GM19099 (cell line): Measurements from ENCODE around the gene FAM163B.

ENCODE experiments used
- POLR2A ChIP-seq: IDR thresholded peaks from 3 replicates; pipeline ENCODE4 v1.6.1; 2011; ENCODE audit warnings: low read depth; ENCODE audit not compliant: insufficient read length; ENCODE audit errors: extremely low read depth

The FAM163B gene

GRCh38 chr9:133612051-133612450 lies 2.9 kb upstream of the FAM163B start:
- TF ChIP-seq POLR2A = no peak

- no peak for TF ChIP-seq POLR2A
These were observed 1.7 kb upstream of the FAM163B start for GRCh38 chr9:133610845-133611244.

GRCh38 chr9:133608889-133609288 lies 300 bp downstream of the FAM163B start:
- TF ChIP-seq POLR2A = no peak

GRCh38 chr9:133608382-133608781 lies 807 bp downstream of the FAM163B start:
- TF ChIP-seq POLR2A = no peak

- TF ChIP-seq POLR2A = no peak
These were observed 1.2 kb downstream of the FAM163B start for GRCh38 chr9:133607976-133608375.

GRCh38 chr9:133607381-133607780 lies 1.8 kb downstream of the FAM163B start:
- TF ChIP-seq POLR2A = no peak

- no peak for TF ChIP-seq POLR2A
These were observed 2.5 kb downstream of the FAM163B start for GRCh38 chr9:133606708-133607025.

- no peak for TF ChIP-seq POLR2A
These were observed 3.1 kb downstream of the FAM163B start for GRCh38 chr9:133605856-133606707.

GRCh38 chr9:133605446-133605845 lies 3.7 kb downstream of the FAM163B start:
- TF ChIP-seq POLR2A = no peak

GRCh38 chr9:133604856-133605255 lies 4.3 kb downstream of the FAM163B start:
- TF ChIP-seq POLR2A = no peak

GRCh38 chr9:133604214-133604613 lies 5.0 kb downstream of the FAM163B start:
- TF ChIP-seq POLR2A = no peak

- TF ChIP-seq POLR2A = no peak
These were observed 5.9 kb downstream of the FAM163B start for GRCh38 chr9:133603135-133603927.

GRCh38 chr9:133602277-133602676 lies 6.9 kb downstream of the FAM163B start:
- no peak for TF ChIP-seq POLR2A

GRCh38 chr9:133601746-133602145 lies 7.4 kb downstream of the FAM163B start:
- no peak for TF ChIP-seq POLR2A

- TF ChIP-seq POLR2A = no peak
These were observed 8.4 kb downstream of the FAM163B start for GRCh38 chr9:133600739-133601138.
